ENCODE data around the gene XPR1.

Gene XPR1

DNA sequence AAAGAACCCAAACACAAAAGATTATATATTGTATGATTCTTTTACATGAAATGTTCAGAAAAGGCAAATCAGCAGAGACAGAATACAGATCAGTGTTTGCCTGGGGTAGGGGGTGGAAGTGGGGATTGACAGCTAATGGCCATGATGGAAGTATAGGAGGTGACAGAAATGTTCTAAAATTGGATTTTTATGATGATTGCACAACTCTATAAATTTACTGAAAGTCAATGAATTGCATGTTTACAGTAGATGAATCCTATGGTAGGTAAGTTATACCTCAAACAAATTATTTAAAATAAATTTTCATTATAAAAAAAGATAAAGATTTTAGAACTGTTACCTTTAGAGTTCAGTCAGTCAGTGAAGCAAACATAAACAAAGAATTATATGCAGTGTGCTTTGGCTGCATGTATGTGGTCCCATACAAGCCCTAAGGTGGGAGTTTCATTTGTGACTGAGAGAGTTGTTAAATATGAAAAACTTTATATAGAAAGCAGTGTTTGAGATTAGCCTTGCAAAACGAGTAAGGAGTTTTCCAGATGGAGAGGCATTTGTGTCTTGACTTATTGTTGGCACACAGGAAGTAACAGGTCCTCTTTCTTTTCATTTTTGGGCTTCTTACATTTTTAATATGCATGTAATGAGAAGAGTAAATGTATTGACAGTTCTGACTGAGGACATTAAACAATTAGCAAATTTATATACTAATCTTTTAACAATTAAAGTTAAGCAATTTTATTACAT, 165.2 kb downstream of the XPR1 start:
- TF ChIP-seq, protein P1, sequence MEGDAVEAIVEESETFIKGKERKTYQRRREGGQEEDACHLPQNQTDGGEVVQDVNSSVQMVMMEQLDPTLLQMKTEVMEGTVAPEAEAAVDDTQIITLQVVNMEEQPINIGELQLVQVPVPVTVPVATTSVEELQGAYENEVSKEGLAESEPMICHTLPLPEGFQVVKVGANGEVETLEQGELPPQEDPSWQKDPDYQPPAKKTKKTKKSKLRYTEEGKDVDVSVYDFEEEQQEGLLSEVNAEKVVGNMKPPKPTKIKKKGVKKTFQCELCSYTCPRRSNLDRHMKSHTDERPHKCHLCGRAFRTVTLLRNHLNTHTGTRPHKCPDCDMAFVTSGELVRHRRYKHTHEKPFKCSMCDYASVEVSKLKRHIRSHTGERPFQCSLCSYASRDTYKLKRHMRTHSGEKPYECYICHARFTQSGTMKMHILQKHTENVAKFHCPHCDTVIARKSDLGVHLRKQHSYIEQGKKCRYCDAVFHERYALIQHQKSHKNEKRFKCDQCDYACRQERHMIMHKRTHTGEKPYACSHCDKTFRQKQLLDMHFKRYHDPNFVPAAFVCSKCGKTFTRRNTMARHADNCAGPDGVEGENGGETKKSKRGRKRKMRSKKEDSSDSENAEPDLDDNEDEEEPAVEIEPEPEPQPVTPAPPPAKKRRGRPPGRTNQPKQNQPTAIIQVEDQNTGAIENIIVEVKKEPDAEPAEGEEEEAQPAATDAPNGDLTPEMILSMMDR (IDR thresholded peaks at IDR 0.05; ENCODE audit: low read depth, low read length) = no peak
- Histone ChIP-seq H3K27me3 (ENCODE audit: insufficient read depth, low read depth, severe bottlenecking) (no peaks in the 10 kb centered on the region), H3K9me3 (ENCODE audit: severe bottlenecking) (no peaks in the 10 kb centered on the region), H3K27ac (no peak overlapping the region), H3K4me3 (ENCODE audit: low read depth, low read length) (no peak overlapping the region), H3K36me3 (no peaks in the 10 kb centered on the region)
- DNase-seq = no peak

DNA sequence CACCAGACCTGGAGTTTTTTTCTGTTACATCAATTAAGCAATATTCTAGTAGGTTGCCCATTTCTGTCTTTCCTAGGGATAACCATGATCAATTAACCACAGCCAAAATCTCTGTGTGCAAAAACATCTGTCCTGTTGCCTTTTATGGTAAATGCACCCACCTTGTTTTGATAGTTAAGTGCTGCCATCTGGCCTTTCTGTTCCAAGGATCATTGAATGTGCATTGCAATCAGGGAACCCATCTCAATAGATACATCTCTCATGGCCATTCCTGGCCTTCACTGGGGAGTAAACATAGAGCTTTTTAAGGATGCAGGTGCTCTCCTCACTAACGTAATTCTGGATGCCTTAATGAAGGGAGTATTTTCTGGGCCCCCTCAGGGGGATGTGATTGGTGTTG, 169.1 kb downstream of the XPR1 start:
- no peaks in the 10 kb centered on the region for H3K27me3 ChIP-seq (ENCODE audit: insufficient read depth, low read depth, severe bottlenecking)
- H3K36me3 ChIP-seq = no peaks in the 10 kb centered on the region
- H3K9me3 ChIP-seq (ENCODE audit: severe bottlenecking) = no peaks in the 10 kb centered on the region
- DNase-seq = no peak
- TF ChIP-seq, protein P1 (IDR thresholded peaks at IDR 0.05; ENCODE audit: low read depth, low read length) = no peak
- H3K4me3 ChIP-seq (ENCODE audit: low read depth, low read length) = no peak overlapping the region
- H3K27ac ChIP-seq = no peak overlapping the region

DNA sequence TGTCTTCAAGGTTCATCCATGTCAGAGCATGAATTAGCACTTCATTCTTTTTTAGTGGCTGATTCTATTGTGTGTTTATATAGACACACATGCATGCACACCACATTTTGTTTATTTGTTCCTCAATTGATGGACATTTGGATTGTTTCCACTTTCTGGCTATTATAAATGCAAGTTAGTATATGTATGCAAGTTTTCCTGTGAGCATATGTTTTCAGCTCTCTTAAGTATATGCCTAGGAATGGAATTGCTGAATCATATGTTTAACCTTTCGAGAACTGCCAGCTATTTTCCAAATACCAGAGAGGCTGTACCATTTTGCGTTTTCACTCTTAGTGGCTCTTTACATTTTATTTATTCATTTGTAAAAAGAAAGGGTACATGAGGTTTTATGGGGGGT, 171.0 kb downstream of the XPR1 start:
- Histone ChIP-seq H3K9me3 (ENCODE audit: severe bottlenecking) (no peaks in the 10 kb centered on the region), H3K36me3 (no peaks in the 10 kb centered on the region), H3K27ac (no peak overlapping the region), H3K4me3 (ENCODE audit: low read depth, low read length) (no peak overlapping the region), H3K27me3 (ENCODE audit: insufficient read depth, low read depth, severe bottlenecking) (no peaks in the 10 kb centered on the region)
- TF ChIP-seq, protein P1 (IDR thresholded peaks at IDR 0.05; ENCODE audit: low read depth, low read length) = no peak
- no peak for DNase-seq

DNA sequence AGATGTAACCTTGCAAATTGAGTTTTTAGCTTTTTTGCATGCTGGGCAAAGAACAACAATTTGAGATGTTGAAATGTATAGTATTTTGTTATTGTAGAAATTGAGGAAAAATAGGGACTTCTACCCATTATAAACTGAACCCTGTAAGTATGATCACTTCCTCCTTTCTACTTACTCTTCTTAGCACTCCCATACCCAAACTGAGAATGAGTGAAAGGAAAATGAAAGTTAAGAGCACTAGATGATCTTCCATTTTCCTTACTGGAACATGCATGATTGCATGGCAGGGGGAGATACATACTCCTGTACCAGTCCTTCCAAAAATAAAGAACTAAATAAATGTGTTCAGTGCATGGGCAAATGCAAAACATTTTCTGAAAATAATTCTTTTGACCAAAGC, 173.5 kb downstream of the XPR1 start:
- Histone ChIP-seq H3K27me3 (ENCODE audit: insufficient read depth, low read depth, severe bottlenecking) (no peaks in the 10 kb centered on the region), H3K9me3 (ENCODE audit: severe bottlenecking) (no peaks in the 10 kb centered on the region), H3K36me3 (no peaks in the 10 kb centered on the region), H3K27ac (no peak overlapping the region), H3K4me3 (ENCODE audit: low read depth, low read length) (no peak overlapping the region)
- no peak for DNase-seq
- TF ChIP-seq, protein P1 (IDR thresholded peaks at IDR 0.05; ENCODE audit: low read depth, low read length) = no peak

DNA sequence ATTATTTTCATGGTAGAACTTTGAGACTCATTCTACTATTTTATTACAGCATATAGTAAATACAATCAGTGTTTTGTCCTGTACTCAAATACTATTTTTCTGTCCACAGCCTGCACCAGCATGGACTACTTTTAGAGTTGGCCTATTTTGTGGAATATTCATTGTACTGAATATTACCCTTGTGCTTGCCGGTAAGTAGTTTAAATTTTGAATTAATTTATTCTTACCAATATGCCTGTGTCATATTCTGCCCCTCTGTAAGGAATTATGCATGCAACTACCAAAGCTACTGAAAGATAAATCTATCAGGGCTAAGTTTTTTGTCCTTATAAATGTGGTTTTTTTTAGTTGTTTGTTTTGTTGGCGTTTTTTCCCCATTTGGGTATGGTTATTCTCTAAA, 179.5 kb downstream of the XPR1 start:
- no peaks in the 10 kb centered on the region for H3K9me3 ChIP-seq (ENCODE audit: severe bottlenecking)
- H3K27me3 ChIP-seq (ENCODE audit: insufficient read depth, low read depth, severe bottlenecking) = no peaks in the 10 kb centered on the region

More for the DNA sequence above, 179.5 kb downstream of the XPR1 start:
- no peak overlapping the region for H3K27ac ChIP-seq
- TF ChIP-seq, protein P1 (IDR thresholded peaks at IDR 0.05; ENCODE audit: low read depth, low read length) = no peak
- no peak for DNase-seq
- no peaks in the 10 kb centered on the region for H3K36me3 ChIP-seq
- no peak overlapping the region for H3K4me3 ChIP-seq (ENCODE audit: low read depth, low read length)
